Memory B cell (primary cell): ENCODE results near the gene CTIF.

Experiments used
- ATAC-seq: fragments of 150-1000 bp; cut with Tn5 transposase; 2 replicates; pipeline ENCODE4 v1.10.0; 2021; ENCODE audit warnings: low read depth, mild to moderate bottlenecking, moderate library complexity
- DNase-seq, 2 donors: peaks; one replicate each; pipeline ENCODE4 v3.0.0; 2022; ENCODE audit warnings: low spot score in 2 of 2
- H3K27ac Mint-ChIP-seq: one replicate; pipeline ENCODE4 v1.8.0; 2022; ENCODE audit warnings: mild to moderate bottlenecking, moderate library complexity, mixed read lengths
- H3K27me3 Mint-ChIP-seq: one replicate; pipeline ENCODE4 v1.8.0; 2022; ENCODE audit warnings: mixed read lengths
- H3K36me3 Mint-ChIP-seq: one replicate; pipeline ENCODE4 v1.8.0; 2022; ENCODE audit warnings: mild to moderate bottlenecking, mixed read lengths
- H3K4me1 Mint-ChIP-seq: one replicate; pipeline ENCODE4 v1.8.0; 2022; ENCODE audit warnings: mixed read lengths
- H3K4me3 Mint-ChIP-seq: one replicate; pipeline ENCODE4 v1.8.0; 2022; ENCODE audit warnings: mild to moderate bottlenecking, moderate library complexity, mixed read lengths
- H3K9me3 Mint-ChIP-seq: one replicate; pipeline ENCODE4 v1.8.0; 2022; ENCODE audit warnings: mixed read lengths

Gene CTIF

DNA sequence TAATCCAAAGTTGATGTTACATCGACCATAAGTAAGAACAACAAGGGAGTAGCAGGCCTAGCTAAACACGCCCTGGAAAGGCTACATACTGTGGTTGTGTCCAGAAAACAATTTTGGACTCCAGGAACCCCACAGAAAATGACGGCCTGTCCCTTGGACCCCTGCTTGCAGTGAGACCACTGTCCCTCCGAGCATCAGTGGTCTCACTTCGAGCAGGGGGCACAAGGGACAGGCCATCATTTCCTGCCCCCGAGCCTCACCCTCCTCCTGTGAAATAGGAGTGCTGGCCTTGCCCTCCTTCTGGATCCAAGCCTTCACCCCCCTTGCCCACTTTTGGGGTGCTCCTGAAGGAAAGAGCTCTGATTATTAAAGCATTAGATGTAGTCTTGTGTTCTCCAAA lies 144.4 kb downstream of the CTIF start:
- H3K27me3 Mint-ChIP-seq, result no peaks in the 10 kb centered on the region
- no peak for DNase-seq
- H3K9me3 Mint-ChIP-seq, result no peaks in the 10 kb centered on the region
- no peak overlapping the region for H3K4me3 Mint-ChIP-seq
- no peaks in the 10 kb centered on the region for H3K4me1 Mint-ChIP-seq
- H3K36me3 Mint-ChIP-seq, result peaks cover 4% of the 10 kb centered on the region
- ATAC-seq, result no peak
- no peak overlapping the region for H3K27ac Mint-ChIP-seq

DNA sequence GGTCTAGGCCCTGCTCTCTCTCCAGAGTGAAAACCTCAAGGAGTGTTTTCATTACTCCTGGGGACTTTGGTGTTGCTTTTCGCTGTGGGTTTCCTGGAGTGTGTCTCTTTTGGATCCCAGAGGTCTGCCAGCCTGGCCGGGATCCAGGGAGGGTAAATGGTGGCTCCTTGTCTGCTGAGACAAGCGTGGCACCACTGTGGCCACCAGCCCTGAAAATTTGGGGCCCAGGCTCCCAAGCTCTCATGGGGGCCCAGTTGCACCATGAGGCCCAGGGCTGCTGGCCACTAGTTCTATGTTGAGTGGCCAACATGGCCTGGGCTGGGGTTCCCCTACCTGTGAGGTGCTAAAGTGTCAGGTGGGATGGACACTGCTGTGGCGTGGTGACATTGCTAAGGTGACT lies 144.8 kb downstream of the CTIF start:
- ATAC-seq (no peak), DNase-seq (no peak)
- no peaks in the 10 kb centered on the region for H3K4me1 Mint-ChIP-seq
- no peaks in the 10 kb centered on the region for H3K9me3 Mint-ChIP-seq
- no peaks in the 10 kb centered on the region for H3K27me3 Mint-ChIP-seq
- no peak overlapping the region for H3K27ac Mint-ChIP-seq
- no peak overlapping the region for H3K4me3 Mint-ChIP-seq
- H3K36me3 Mint-ChIP-seq, result peaks cover 4% of the 10 kb centered on the region

DNA sequence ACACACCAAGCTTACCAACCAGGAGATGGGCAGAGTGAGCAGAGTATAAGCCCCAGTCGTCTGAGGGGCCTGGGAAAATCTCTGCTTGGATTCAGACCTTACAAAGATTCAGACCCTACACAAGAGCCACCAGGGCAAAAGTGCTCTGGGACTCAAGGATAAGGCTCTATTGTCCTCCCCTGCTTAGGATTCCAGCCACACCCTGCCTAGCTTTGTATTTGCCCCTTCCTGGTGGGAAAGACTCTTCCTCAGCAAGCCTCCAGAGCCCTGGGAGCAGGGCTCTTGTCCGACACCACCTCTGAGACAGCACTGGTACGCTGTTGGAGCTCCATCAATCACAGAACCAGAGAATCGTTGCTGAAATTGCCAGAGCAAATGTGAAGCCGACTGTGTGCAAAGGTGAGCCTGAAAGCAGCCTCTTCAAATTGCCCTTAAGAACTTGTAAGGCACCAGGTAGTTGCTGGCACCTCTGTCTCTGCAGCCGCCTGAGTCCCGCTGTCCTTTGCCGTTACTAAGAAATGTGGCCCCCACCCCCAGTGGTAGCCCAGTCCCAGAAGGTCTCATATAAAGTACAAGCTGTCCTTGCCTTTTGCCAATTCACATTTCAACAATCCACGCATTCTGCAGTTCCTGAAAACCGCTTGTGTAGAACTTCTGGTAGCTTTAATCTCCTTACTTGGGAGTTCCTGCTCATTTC lies 148.7 kb downstream of the CTIF start:
- no peak for ATAC-seq
- no peaks in the 10 kb centered on the region for H3K27me3 Mint-ChIP-seq

DNA sequence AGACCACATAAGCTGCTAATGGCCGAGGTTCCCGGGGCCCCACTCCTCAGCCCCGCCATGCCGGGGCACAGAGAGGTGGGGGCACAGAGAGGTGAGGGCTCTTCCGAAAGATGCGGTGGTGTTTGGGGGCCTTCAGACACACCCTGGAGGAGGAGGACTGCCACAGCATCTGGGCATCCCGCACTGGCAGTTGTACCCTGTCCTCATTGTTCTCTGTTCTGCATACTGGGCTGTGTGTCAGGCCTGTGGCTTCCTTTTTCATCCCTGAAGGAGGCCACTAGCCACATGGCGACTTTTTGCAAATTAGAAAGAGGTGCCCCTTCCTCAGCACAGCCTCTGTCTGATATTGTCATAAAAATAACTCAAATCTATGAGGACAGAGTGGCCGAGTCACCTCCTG lies 150.1 kb downstream of the CTIF start:
- H3K27ac Mint-ChIP-seq, result no peak overlapping the region
- DNase-seq (no peak), ATAC-seq (no peak)
- no peaks in the 10 kb centered on the region for H3K4me1 Mint-ChIP-seq
- H3K9me3 Mint-ChIP-seq, result no peaks in the 10 kb centered on the region
- no peak overlapping the region for H3K4me3 Mint-ChIP-seq
- H3K27me3 Mint-ChIP-seq, result no peaks in the 10 kb centered on the region
- H3K36me3 Mint-ChIP-seq, result peaks cover 10% of the 10 kb centered on the region

More for the DNA sequence above, 148.7 kb downstream of the CTIF start:
- Mint-ChIP-seq H3K27ac (no peak overlapping the region), H3K9me3 (no peaks in the 10 kb centered on the region), H3K4me1 (no peaks in the 10 kb centered on the region), H3K4me3 (no peak overlapping the region), H3K36me3 (peaks cover 10% of the 10 kb centered on the region)
- DNase-seq, result no peak

DNA sequence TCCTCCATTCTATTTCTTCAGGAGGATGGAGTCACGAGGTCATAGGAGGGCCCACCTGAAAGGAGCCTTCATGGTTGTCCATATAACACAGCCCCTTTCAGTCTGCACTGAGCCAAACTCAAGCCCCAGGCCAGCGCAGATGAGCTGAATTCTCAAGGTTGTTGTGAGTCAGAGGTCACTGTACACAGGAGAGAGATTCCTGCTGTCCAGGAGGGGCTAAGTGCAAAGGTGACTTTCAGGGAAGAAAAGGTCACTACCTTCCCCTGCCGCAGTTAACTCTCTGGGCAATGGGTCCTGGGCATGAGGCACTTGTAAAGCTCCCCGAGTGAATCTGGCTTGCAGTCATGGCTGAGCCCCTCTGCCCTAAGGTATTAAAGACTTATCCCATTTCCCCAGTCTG lies 150.7 kb downstream of the CTIF start:
- no peak for DNase-seq
- Mint-ChIP-seq H3K27me3 (no peaks in the 10 kb centered on the region), H3K9me3 (no peaks in the 10 kb centered on the region)

DNA sequence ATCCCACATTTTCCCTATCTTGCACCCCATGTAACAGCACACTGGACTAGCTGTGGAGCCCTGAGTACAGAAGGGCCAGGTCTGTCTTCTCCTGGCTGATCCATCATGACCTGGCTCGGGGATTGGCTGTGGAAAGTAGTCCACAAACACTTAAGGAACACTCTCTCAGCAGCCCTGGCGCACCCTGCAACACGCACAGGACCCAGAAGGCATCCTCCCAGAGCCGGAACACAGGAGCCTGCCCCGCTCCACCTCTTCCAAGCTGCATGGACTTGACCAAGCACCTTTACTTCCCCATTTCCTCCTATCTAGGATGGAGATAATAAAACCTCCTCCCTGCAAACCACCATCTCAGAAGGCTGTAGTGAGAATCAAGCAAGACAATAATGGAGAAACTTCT lies 151.7 kb downstream of the CTIF start:
- Mint-ChIP-seq H3K4me3 (no peak overlapping the region), H3K36me3 (peaks cover 10% of the 10 kb centered on the region), H3K27me3 (no peaks in the 10 kb centered on the region), H3K27ac (no peak overlapping the region), H3K4me1 (no peaks in the 10 kb centered on the region), H3K9me3 (no peaks in the 10 kb centered on the region)
- no peak for ATAC-seq
- no peak for DNase-seq

More for the DNA sequence above, 150.7 kb downstream of the CTIF start:
- peaks cover 10% of the 10 kb centered on the region for H3K36me3 Mint-ChIP-seq
- no peak overlapping the region for H3K27ac Mint-ChIP-seq
- no peak for ATAC-seq
- no peaks in the 10 kb centered on the region for H3K4me1 Mint-ChIP-seq
- H3K4me3 Mint-ChIP-seq, result no peak overlapping the region

DNA sequence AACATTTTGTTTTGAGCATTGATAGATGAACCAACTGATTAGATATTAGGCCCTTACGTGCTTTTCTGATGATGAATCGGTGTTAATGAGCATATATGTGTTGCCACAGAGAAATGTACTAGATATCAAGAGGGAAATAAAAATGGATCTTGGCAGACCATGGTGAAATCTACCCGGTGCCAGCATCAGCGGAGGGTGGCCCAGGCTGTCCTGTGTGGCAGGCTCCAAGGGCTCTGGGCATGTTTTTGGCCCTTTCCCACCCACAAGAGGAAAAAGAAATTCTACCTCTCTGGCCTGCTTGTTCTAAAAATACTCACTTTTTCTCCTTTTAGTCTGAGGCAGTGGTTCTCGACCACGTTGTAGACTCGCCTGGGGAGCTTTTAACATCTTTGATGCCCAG lies 154.2 kb downstream of the CTIF start:
- Mint-ChIP-seq H3K9me3 (no peaks in the 10 kb centered on the region), H3K36me3 (peaks cover 6% of the 10 kb centered on the region), H3K27me3 (no peaks in the 10 kb centered on the region), H3K4me1 (no peaks in the 10 kb centered on the region), H3K27ac (no peak overlapping the region), H3K4me3 (no peak overlapping the region)
- DNase-seq (no peak), ATAC-seq (no peak)

DNA sequence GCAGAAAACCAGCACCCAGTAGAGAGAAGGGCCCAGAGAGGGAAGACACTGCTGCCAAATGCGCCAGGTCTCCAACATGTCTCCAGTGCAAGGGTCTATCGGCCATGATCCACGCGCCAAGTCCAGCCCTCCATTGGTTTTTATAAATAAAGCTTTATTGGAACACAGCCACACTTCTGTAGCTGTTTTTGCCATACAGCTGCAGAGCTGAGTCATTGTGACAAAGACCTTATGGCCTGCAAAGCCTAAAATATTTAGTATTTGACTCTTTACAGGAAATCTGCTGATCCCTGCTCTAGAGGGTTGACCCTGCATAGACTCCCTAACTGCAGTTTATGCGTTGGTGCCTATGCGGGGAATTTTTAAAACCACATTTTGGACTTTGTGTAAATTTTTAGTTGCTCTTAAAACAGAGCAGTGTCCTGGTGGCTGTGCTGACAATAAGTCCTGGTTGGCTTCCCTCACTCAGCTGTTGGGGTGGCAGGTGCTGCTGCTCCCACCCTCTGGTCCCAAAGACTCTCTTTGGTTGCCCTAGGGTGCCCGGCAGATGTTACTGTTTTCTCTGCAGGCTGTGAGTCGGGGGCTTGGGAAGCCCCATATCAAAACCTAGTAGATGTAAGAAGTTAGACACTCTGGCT lies 154.9 kb downstream of the CTIF start:
- H3K27ac Mint-ChIP-seq, result no peak overlapping the region
- no peak overlapping the region for H3K4me3 Mint-ChIP-seq
- H3K4me1 Mint-ChIP-seq, result peaks cover 3% of the 10 kb centered on the region
- H3K27me3 Mint-ChIP-seq, result no peaks in the 10 kb centered on the region
- DNase-seq (no peak), ATAC-seq (no peak)
- H3K36me3 Mint-ChIP-seq, result peaks cover 6% of the 10 kb centered on the region
- no peaks in the 10 kb centered on the region for H3K9me3 Mint-ChIP-seq

DNA sequence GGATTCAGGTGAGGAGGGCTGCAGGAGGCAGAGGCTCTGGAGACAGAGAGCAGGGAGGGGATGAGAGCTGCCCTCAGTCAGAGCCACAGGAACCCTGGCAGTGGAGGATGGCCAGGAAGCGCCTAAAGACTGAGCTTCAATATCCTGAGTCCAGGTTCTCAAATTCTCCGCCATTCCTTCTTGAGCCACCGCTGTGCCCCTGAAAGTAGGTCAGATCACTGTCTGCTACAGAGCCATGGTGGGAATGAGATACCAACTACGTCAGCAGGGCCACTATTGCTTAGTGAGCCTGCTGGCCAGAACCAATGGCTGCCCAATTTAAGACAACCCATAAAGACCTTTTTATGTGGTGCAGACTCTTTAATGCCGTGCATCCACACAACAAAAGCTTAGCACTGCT lies 155.5 kb downstream of the CTIF start:
- Mint-ChIP-seq H3K36me3 (peaks cover 6% of the 10 kb centered on the region), H3K27me3 (no peaks in the 10 kb centered on the region), H3K4me1 (peaks cover 5% of the 10 kb centered on the region), H3K9me3 (no peaks in the 10 kb centered on the region), H3K27ac (no peak overlapping the region), H3K4me3 (no peak overlapping the region)
- ATAC-seq, result no peak
- DNase-seq, result no peak

DNA sequence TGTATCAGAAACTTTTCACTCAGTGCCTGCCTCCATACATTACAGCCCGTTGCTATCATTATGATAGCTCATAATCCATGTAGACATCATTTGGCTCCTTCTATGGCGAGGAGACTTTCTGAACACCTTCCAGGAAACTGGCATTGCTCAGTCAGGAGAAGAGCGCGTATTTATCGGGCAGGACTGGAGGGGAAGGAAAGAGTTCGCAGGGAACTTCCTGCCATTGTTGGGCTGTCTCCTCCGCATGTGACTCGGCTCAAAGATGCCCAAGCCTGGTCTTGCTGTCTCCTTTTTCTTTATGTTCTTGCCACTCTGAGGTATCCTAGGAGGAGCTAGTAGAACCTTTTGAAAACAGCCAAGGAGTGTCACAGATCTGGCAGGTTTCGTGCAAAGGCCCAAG lies 156.8 kb downstream of the CTIF start:
- no peak for DNase-seq
- H3K4me3 Mint-ChIP-seq, result no peak overlapping the region
- no peaks in the 10 kb centered on the region for H3K27me3 Mint-ChIP-seq
- peaks cover 7% of the 10 kb centered on the region for H3K4me1 Mint-ChIP-seq
- H3K9me3 Mint-ChIP-seq, result no peaks in the 10 kb centered on the region
- no peak overlapping the region for H3K27ac Mint-ChIP-seq
- peaks cover 2% of the 10 kb centered on the region for H3K36me3 Mint-ChIP-seq
- no peak for ATAC-seq

DNA sequence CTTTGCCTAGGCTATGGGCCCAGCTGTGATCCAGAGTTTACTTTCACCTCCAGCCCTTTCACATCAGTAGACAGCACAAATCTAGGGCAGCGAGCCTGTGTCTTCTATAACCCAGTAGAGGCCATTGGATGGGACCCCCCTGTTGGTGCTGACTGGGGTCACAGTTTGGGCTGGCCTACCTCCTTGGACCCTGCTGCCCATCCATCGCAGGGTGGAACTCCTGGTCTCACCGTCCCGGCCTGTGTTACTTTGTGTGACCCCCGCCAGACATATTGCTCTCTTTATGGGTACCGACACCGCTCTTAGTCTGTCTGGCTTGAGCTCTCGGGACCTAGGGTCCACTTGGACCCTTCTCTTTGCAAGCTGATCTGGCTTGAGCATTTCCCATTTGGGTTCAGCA lies 157.4 kb downstream of the CTIF start:
- Mint-ChIP-seq H3K4me3 (no peak overlapping the region), H3K27me3 (no peaks in the 10 kb centered on the region)

DNA sequence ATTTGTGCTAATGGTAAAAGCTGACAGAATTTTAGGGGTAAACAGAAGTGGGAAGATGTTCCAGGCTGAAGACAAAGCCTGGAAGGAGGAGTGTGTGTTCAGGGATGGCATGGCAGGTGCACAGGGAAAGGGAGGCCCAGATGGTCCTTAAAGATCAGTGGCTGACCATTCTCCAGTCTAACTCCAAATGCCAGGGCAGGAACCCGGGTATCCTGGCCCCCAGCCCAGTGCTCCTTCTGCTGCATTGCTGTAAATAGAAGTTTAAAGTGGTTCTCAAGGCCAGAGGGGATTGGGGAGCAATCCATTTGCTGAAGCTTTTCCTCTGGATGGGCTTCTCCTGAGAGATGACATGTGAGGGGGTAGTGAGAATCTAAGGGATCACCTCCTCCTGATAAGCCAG lies 158.6 kb downstream of the CTIF start:
- DNase-seq, result no peak
- no peak overlapping the region for H3K27ac Mint-ChIP-seq
- H3K36me3 Mint-ChIP-seq, result no peaks in the 10 kb centered on the region
- peaks cover 7% of the 10 kb centered on the region for H3K4me1 Mint-ChIP-seq
- H3K27me3 Mint-ChIP-seq, result no peaks in the 10 kb centered on the region
- no peak overlapping the region for H3K4me3 Mint-ChIP-seq
- no peak for ATAC-seq
- H3K9me3 Mint-ChIP-seq, result no peaks in the 10 kb centered on the region

More for the DNA sequence above, 157.4 kb downstream of the CTIF start:
- H3K9me3 Mint-ChIP-seq, result no peaks in the 10 kb centered on the region
- ATAC-seq (no peak), DNase-seq (no peak)
- no peak overlapping the region for H3K27ac Mint-ChIP-seq
- H3K36me3 Mint-ChIP-seq, result peaks cover 2% of the 10 kb centered on the region
- peaks cover 7% of the 10 kb centered on the region for H3K4me1 Mint-ChIP-seq

DNA sequence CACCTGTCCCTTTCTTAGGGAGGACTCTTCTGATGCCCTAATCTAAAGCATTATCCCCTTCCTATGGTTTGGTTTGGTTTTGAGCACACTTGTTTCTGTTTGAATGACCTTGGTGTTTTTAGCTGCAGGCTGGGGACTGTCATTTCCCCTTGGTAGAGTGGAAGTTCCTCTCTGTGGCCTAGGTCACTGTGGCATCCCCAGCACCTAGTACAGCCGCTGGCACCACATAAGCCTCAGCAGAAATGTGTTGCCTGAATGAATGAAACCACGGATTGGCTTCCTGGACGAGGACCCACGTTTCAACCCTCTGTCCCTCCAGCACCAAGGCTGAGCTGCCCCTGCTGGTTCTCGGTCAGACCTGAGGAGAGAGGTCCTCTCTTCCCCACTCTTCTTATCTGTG lies 159.9 kb downstream of the CTIF start:
- Mint-ChIP-seq H3K36me3 (no peaks in the 10 kb centered on the region), H3K9me3 (no peaks in the 10 kb centered on the region), H3K27ac (no peak overlapping the region), H3K4me1 (peaks cover 7% of the 10 kb centered on the region), H3K4me3 (no peak overlapping the region), H3K27me3 (no peaks in the 10 kb centered on the region)
- ATAC-seq, result peak; percentile 55
- DNase-seq, result no peak

DNA sequence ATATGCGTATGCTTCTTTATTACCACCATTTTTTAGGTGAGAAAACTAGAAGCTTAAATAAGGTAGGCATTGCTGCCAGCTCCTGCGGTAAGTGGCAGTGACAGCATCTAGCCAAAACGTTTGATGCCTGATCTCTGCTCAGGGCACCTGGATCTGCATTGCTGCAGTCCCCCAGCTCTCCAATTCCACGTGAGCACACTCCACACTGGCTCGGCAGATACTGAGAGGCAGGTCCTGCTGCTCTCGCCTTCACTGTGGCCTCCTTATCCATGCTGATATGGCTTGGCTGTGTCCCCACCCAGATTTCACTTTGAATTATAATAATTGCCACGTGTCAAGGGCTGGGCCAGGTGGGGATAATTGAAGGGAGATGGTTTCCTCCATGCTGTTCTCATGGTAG lies 160.9 kb downstream of the CTIF start:
- no peak overlapping the region for H3K4me3 Mint-ChIP-seq
- H3K9me3 Mint-ChIP-seq, result no peaks in the 10 kb centered on the region
- DNase-seq (no peak), ATAC-seq (no peak)
- no peaks in the 10 kb centered on the region for H3K36me3 Mint-ChIP-seq
- H3K4me1 Mint-ChIP-seq, result peaks cover 7% of the 10 kb centered on the region
- H3K27ac Mint-ChIP-seq, result no peak overlapping the region
- H3K27me3 Mint-ChIP-seq, result no peaks in the 10 kb centered on the region

DNA sequence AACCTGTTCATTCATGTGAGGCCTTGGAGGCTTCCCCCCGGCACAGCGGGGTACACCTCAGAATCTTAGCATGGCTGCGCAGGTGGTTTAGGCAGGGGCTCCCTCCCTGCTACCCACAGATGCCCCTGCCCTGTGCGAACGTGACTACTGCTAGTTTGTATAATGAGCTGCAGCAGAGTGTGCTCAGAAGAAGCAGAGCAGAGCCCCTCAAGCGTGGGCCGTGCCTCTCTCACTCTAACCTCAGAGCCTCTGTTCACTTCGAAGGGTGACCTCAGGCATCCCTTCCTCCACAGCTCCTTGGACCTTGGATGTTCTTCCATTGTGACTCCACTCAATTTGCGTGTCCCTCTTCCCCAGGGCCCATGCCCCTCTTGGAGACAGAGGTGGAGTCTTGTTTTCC lies 161.6 kb downstream of the CTIF start:
- Mint-ChIP-seq H3K4me3 (no peak overlapping the region), H3K27me3 (no peaks in the 10 kb centered on the region), H3K4me1 (peaks cover 7% of the 10 kb centered on the region), H3K27ac (no peak overlapping the region), H3K36me3 (no peaks in the 10 kb centered on the region), H3K9me3 (no peaks in the 10 kb centered on the region)
- no peak for ATAC-seq
- no peak for DNase-seq
